ENCODE results near the gene NUB1. TPM values are rescaled to one million over a fixed set of nuclear protein-coding genes. Genes with fewer than 3 reads are reported as not detected.

NUB1 gene
- total RNA-seq, 1 experiment from 2014 or later = 48.5 TPM

DNA sequence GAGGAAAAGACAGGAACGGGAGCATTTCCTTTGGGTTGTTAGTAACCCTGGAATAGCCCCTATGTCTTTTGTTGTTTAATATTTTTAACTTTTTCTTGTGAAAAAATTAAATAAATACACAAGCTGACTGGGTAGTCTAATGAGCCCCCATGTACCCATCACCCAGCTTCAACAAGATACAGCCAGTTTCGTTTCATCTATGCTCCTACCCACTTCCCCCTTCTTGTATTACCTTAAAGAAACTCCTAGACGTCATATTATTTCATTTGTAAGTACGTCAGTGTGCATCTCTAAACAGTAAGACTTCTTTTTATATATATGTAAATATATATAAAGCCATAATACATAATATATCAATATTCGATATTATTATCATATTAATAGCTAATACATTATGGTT lies 42.8 kb upstream of the NUB1 start:
- Histone ChIP-seq H3K27ac (ENCODE audit: insufficient read length, low read depth, low read length) (no peak overlapping the region), H3K23ac (ENCODE audit: insufficient read length, low read depth, low read length) (no peak overlapping the region), H2AK5ac (ENCODE audit: insufficient read length, low read length) (no peak overlapping the region), H3K4ac (ENCODE audit: low read depth, low read length) (no peak overlapping the region), H3K18ac (ENCODE audit: insufficient read length, low read depth, low read length) (no peak overlapping the region), H2BK120ac (ENCODE audit: low read depth, low read length, poor library complexity, severe bottlenecking) (no peak overlapping the region), H3K14ac (ENCODE audit: insufficient read depth, low read length) (no peak overlapping the region), H3K9ac (ENCODE audit: extremely low read depth, insufficient read length, low read length) (no peak overlapping the region), H3K4me2 (ENCODE audit: insufficient read depth, insufficient read length, low read length) (no peak overlapping the region), H3K27me3 (ENCODE audit: insufficient read depth, low read length) (no peaks in the 10 kb centered on the region; the same call in 1 of the 2 replicates), H2BK20ac (ENCODE audit: low read depth, low read length, poor library complexity, severe bottlenecking) (no peak overlapping the region), H3K56ac (ENCODE audit: insufficient read length, low read depth, low read length) (no peak overlapping the region), H2BK15ac (ENCODE audit: low read depth, low read length) (no peak overlapping the region), H2BK12ac (ENCODE audit: insufficient read length, low read depth, low read length) (no peak overlapping the region), H4K20me1 (ENCODE audit: control insufficient read depth, insufficient read depth, insufficient read length) (no peaks in the 10 kb centered on the region), H3K79me2 (ENCODE audit: insufficient read depth, low read length) (no peaks in the 10 kb centered on the region), H3K9me3 (ENCODE audit: control insufficient read depth, low read depth, low read length) (no peaks in the 10 kb centered on the region), H3T11ph (ENCODE audit: low read length) (no peak overlapping the region), H3K4me1 (ENCODE audit: insufficient read depth, low read length) (no peaks in the 10 kb centered on the region), H4K5ac (ENCODE audit: insufficient read length, low read depth, low read length) (no peak overlapping the region), H4K91ac (ENCODE audit: insufficient read length, low read depth, low read length) (no peak overlapping the region), H3K79me1 (ENCODE audit: insufficient read depth, low read depth, low read length, poor library complexity, severe bottlenecking) (no peaks in the 10 kb centered on the region), H4K8ac (replicated peaks; ENCODE audit: insufficient read length, low read depth, low read length) (no peak overlapping the region), H2BK5ac (ENCODE audit: insufficient read length, low read length) (no peak overlapping the region), H3K23me2 (ENCODE audit: insufficient read length, low read depth, low read length, poor library complexity, severe bottlenecking) (no peaks in the 10 kb centered on the region), H2AFZ (ENCODE audit: low read length) (no peak overlapping the region)
- TF ChIP-seq, protein P1, sequence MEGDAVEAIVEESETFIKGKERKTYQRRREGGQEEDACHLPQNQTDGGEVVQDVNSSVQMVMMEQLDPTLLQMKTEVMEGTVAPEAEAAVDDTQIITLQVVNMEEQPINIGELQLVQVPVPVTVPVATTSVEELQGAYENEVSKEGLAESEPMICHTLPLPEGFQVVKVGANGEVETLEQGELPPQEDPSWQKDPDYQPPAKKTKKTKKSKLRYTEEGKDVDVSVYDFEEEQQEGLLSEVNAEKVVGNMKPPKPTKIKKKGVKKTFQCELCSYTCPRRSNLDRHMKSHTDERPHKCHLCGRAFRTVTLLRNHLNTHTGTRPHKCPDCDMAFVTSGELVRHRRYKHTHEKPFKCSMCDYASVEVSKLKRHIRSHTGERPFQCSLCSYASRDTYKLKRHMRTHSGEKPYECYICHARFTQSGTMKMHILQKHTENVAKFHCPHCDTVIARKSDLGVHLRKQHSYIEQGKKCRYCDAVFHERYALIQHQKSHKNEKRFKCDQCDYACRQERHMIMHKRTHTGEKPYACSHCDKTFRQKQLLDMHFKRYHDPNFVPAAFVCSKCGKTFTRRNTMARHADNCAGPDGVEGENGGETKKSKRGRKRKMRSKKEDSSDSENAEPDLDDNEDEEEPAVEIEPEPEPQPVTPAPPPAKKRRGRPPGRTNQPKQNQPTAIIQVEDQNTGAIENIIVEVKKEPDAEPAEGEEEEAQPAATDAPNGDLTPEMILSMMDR (conservative IDR thresholded peaks at IDR 0.05) = no peak
- Mint-ChIP-seq H3K27ac (no peak overlapping the region), H3K27me3 (ENCODE audit: low read depth) (peaks cover 71% of the 10 kb centered on the region), H3K9me3 (peaks cover 7 to 16% of the 10 kb centered on the region in 2 experiments), H3K36me3 (ENCODE audit: insufficient read depth in 1 of 3, low read depth in 3 of 3) (peaks cover 0 to 4% (median 0%) of the 10 kb centered on the region in 3 experiments; a peak in 3 of 7 replicates), H3K4me3 (no peak overlapping the region), H3K4me1 (peaks cover 0 to 2% of the 10 kb centered on the region in 2 experiments; a peak in 1 of 4 replicates)
- no peak for DNase-seq
- WGBS (ENCODE audit: extremely low coverage, insufficient read length, low lambda C conversion rate) = no CpG with 5 or more reads among the region's 5 CpGs
